ENCODE data around the gene UVRAG. TPM values are rescaled to one million over a fixed set of nuclear protein-coding genes. Genes with fewer than 3 reads are reported as not detected.

Gene UVRAG
- total RNA-seq, 1 donor: 28.2 TPM

GRCh38 chr11:75853971-75854370 is 39.0 kb downstream of the UVRAG start:
- H3K79me2 ChIP-seq (ENCODE audit: insufficient read depth, low read length): peaks cover 40% of the 10 kb centered on the region

GRCh38 chr11:75855206-75855605 is 40.2 kb downstream of the UVRAG start:
- peaks cover 31% of the 10 kb centered on the region for H3K79me2 ChIP-seq (ENCODE audit: insufficient read depth, low read length)
- no peak for TF ChIP-seq CTCF (IDR thresholded peaks at IDR 0.05; ENCODE audit: extremely low read depth, low read depth, low read length)
- H2AFZ ChIP-seq (ENCODE audit: low read length): no peak overlapping the region
- H3K36me3 ChIP-seq (ENCODE audit: insufficient read depth, low read length): no peaks in the 10 kb centered on the region
- H3K9me3 ChIP-seq (ENCODE audit: low read depth, low read length): no peaks in the 10 kb centered on the region
- H3K4me3 ChIP-seq (ENCODE audit: insufficient read depth, low read length): no peak overlapping the region
- H3K4me1 ChIP-seq (ENCODE audit: insufficient read depth, low read length): peaks cover 29% of the 10 kb centered on the region
- no peaks in the 10 kb centered on the region for H3K27me3 ChIP-seq (ENCODE audit: insufficient read depth, low read length)
- H3K4me2 ChIP-seq (ENCODE audit: insufficient read depth, low read length): no peak overlapping the region
- no peak for DNase-seq (ENCODE audit: insufficient read length, low spot score, missing footprints)
- no peak overlapping the region for H3K27ac ChIP-seq (ENCODE audit: low read depth, low read length)
- H4K20me1 ChIP-seq (ENCODE audit: insufficient read depth, low read length): no peaks in the 10 kb centered on the region

More at GRCh38 chr11:75853971-75854370, 39.0 kb downstream of the UVRAG start:
- TF ChIP-seq CTCF (IDR thresholded peaks at IDR 0.05; ENCODE audit: extremely low read depth, low read depth, low read length): no peak
- Histone ChIP-seq H3K4me2 (ENCODE audit: insufficient read depth, low read length) (no peak overlapping the region), H3K27me3 (ENCODE audit: insufficient read depth, low read length) (no peaks in the 10 kb centered on the region), H3K27ac (ENCODE audit: low read depth, low read length) (no peak overlapping the region), H4K20me1 (ENCODE audit: insufficient read depth, low read length) (no peaks in the 10 kb centered on the region), H3K4me3 (ENCODE audit: insufficient read depth, low read length) (no peak overlapping the region), H3K9me3 (ENCODE audit: low read depth, low read length) (no peaks in the 10 kb centered on the region), H3K4me1 (ENCODE audit: insufficient read depth, low read length) (peaks cover 27% of the 10 kb centered on the region), H3K36me3 (ENCODE audit: insufficient read depth, low read length) (no peaks in the 10 kb centered on the region), H2AFZ (ENCODE audit: low read length) (no peak overlapping the region)
- DNase-seq (ENCODE audit: insufficient read length, low spot score, missing footprints): no peak

GRCh38 chr11:75856912-75857311 is 41.9 kb downstream of the UVRAG start:
- H3K4me2 ChIP-seq (ENCODE audit: insufficient read depth, low read length): no peak overlapping the region
- no peaks in the 10 kb centered on the region for H3K27me3 ChIP-seq (ENCODE audit: insufficient read depth, low read length)
- H4K20me1 ChIP-seq (ENCODE audit: insufficient read depth, low read length): no peaks in the 10 kb centered on the region
- no peak for DNase-seq (ENCODE audit: insufficient read length, low spot score, missing footprints)
- peaks cover 15% of the 10 kb centered on the region for H3K4me1 ChIP-seq (ENCODE audit: insufficient read depth, low read length)
- no peak overlapping the region for H3K4me3 ChIP-seq (ENCODE audit: insufficient read depth, low read length)
- TF ChIP-seq CTCF (IDR thresholded peaks at IDR 0.05; ENCODE audit: extremely low read depth, low read depth, low read length): no peak
- peaks cover 18% of the 10 kb centered on the region for H3K79me2 ChIP-seq (ENCODE audit: insufficient read depth, low read length)
- H3K36me3 ChIP-seq (ENCODE audit: insufficient read depth, low read length): no peaks in the 10 kb centered on the region
- no peak overlapping the region for H3K27ac ChIP-seq (ENCODE audit: low read depth, low read length)
- H2AFZ ChIP-seq (ENCODE audit: low read length): no peak overlapping the region
- no peaks in the 10 kb centered on the region for H3K9me3 ChIP-seq (ENCODE audit: low read depth, low read length)

- DNase-seq (ENCODE audit: insufficient read length, low spot score, missing footprints): no peak
- H3K4me3 ChIP-seq (ENCODE audit: insufficient read depth, low read length): no peak overlapping the region
- H3K4me2 ChIP-seq (ENCODE audit: insufficient read depth, low read length): peak overlapping the region; percentile 50
These were observed 43.0 kb downstream of the UVRAG start for GRCh38 chr11:75858042-75858441.

More at GRCh38 chr11:75858042-75858441, 43.0 kb downstream of the UVRAG start:
- peaks cover 13% of the 10 kb centered on the region for H3K79me2 ChIP-seq (ENCODE audit: insufficient read depth, low read length)
- peaks cover 15% of the 10 kb centered on the region for H3K4me1 ChIP-seq (ENCODE audit: insufficient read depth, low read length)
- no peaks in the 10 kb centered on the region for H3K36me3 ChIP-seq (ENCODE audit: insufficient read depth, low read length)
- no peak overlapping the region for H3K27ac ChIP-seq (ENCODE audit: low read depth, low read length)
- no peak overlapping the region for H2AFZ ChIP-seq (ENCODE audit: low read length)
- H3K9me3 ChIP-seq (ENCODE audit: low read depth, low read length): no peaks in the 10 kb centered on the region
- no peaks in the 10 kb centered on the region for H3K27me3 ChIP-seq (ENCODE audit: insufficient read depth, low read length)
- H4K20me1 ChIP-seq (ENCODE audit: insufficient read depth, low read length): no peaks in the 10 kb centered on the region
- no peak for TF ChIP-seq CTCF (IDR thresholded peaks at IDR 0.05; ENCODE audit: extremely low read depth, low read depth, low read length)

Data from osteoblast (primary cell).